Transverse colon (tissue), 4 donors: Measurements from ENCODE around the gene SLC26A9. TPM values are rescaled to one million over a fixed set of nuclear protein-coding genes. Genes with fewer than 3 reads are reported as not detected.

Experiments used
- DNase-seq: peaks from one replicate; pipeline ENCODE4 v3.0.0-alpha.2; 2019
- H3K27ac ChIP-seq, 4 donors: fragments of 200-600 bp; sonication (generic); 2 replicates each; pipeline ENCODE4 v1.5.1; 2016 to 2018; ENCODE audit warnings: inconsistent platforms in 4 of 4
- H3K27me3 ChIP-seq: fragments of 200-600 bp; sonication (generic); 2 replicates; pipeline ENCODE4 v1.5.1; 2017; ENCODE audit warnings: inconsistent platforms
- H3K36me3 ChIP-seq, 4 donors: fragments of 200-600 bp; sonication (generic); 2 replicates each; pipeline ENCODE4 v1.5.1; 2017 to 2019; ENCODE audit warnings: inconsistent platforms in 4 of 4
- H3K4me1 ChIP-seq, 4 donors: fragments of 200-600 bp; sonication (generic); 2 replicates each; pipeline ENCODE4 v1.5.1; 2017 to 2020; ENCODE audit warnings: inconsistent platforms in 4 of 4
- H3K4me3 ChIP-seq, 4 donors: fragments of 200-600 bp; sonication (generic); 1 replicate in 1 of 4; 2 replicates in 3 of 4; pipeline versions ENCODE4 v1.5.1 to v1.6.1; 2017 to 2019; ENCODE audit warnings: inconsistent platforms in 4 of 4
- H3K9me3 ChIP-seq, 2 donors: fragments of 200-600 bp; sonication (generic); 2 replicates each; pipeline ENCODE4 v1.5.1; 2017 to 2019; ENCODE audit warnings: inconsistent platforms in 2 of 2
- EP300 ChIP-seq: sonication (generic); formaldehyde crosslinking; IDR thresholded peaks from one replicate; pipeline ENCODE4 v1.6.1; 2017; ENCODE audit warnings: antibody characterized with exemption, low read depth
- POLR2A ChIP-seq: fragments of 450-650 bp; IDR thresholded peaks from one replicate; pipeline ENCODE4 v1.6.1; 2016; ENCODE audit warnings: antibody characterized with exemption, mild to moderate bottlenecking, moderate library complexity
- POLR2AphosphoS5 ChIP-seq, 3 donors: sonication (generic); formaldehyde crosslinking; IDR thresholded peaks; one replicate each; pipeline ENCODE4 v1.6.1; 2016; ENCODE audit warnings: antibody characterized with exemption in 3 of 3
- WGBS, 2 donors: methylation state at CpG; one replicate each; pipeline ENCODE4 v1.1.5; 2018; ENCODE audit warnings: low coverage in 1 of 2; 5-methylcytosine and 5-hydroxymethylcytosine counted together
- in situ Hi-C, 4 donors: fragments of 200-750 bp; cut with MboI; loops; one replicate each; pipeline versions ENCODE4 v1.15.0 to v1.15.1; 2017; ENCODE audit warnings: low sequenced_read_pairs in 3 of 4, low pct_ligation_motif_present in 1 of 4, low pct_unique_long_range_greater_than_20kb in 1 of 4
- intact Hi-C: fragments of 100-400 bp; cut with DNase I; formaldehyde crosslinking; loops from one replicate; pipeline ENCODE4 v1.15.1; 2023; ENCODE audit warnings: low total_unique reads
- total RNA-seq, 4 donors: library from RNA; depleted of rRNA; stranded (reverse); fragments of >200 nt; gene quantifications; one replicate each; pipeline ENCODE4 v1.1.0, GENCODE V29; 2016
- TF ChIP-seq, protein P1 (sequence below), 5 experiments: fragments of 200-600 bp in 3 of 5; fragments of 450-650 bp in 2 of 5; sonication (generic) in 3 of 5; IDR thresholded peaks; 1 replicate in 2 of 5; 2 replicates in 3 of 5; pipeline ENCODE4 v1.5.1; 2016 to 2017; ENCODE audit warnings: antibody characterized with exemption in 5 of 5, inconsistent platforms in 3 of 5, mild to moderate bottlenecking in 2 of 5, moderate library complexity in 1 of 5

The SLC26A9 gene
- total RNA-seq, 4 donors from 2014 or later: not detected

DNA sequence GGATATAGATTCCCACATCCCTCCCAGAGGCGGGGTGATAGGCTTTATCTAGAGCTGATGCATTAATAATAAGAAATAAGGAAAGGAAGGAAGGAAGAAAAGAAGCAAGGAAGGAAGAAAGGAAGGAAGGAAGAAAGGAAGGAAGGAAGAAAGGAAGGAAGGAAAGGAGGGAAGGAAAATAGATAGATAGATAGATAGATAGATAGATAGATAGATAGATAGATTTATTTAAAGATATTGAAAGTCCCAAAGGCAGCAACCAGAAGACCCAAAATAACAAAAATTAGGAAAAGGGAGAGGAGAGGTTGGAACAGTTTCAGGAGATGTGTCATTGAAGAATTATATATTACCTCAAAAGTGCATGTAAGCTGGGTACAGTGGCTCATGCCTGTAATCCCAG, 12.2 kb upstream of the SLC26A9 start:
- H3K4me1 ChIP-seq: no peaks in the 10 kb centered on the region
- TF ChIP-seq, protein P1, sequence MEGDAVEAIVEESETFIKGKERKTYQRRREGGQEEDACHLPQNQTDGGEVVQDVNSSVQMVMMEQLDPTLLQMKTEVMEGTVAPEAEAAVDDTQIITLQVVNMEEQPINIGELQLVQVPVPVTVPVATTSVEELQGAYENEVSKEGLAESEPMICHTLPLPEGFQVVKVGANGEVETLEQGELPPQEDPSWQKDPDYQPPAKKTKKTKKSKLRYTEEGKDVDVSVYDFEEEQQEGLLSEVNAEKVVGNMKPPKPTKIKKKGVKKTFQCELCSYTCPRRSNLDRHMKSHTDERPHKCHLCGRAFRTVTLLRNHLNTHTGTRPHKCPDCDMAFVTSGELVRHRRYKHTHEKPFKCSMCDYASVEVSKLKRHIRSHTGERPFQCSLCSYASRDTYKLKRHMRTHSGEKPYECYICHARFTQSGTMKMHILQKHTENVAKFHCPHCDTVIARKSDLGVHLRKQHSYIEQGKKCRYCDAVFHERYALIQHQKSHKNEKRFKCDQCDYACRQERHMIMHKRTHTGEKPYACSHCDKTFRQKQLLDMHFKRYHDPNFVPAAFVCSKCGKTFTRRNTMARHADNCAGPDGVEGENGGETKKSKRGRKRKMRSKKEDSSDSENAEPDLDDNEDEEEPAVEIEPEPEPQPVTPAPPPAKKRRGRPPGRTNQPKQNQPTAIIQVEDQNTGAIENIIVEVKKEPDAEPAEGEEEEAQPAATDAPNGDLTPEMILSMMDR (IDR thresholded peaks at IDR 0.05): no peak
- TF ChIP-seq POLR2AphosphoS5 (IDR thresholded peaks at IDR 0.05) (no peak), POLR2A (no peak), EP300 (no peak)
- no peak overlapping the region for H3K4me3 ChIP-seq
- peaks cover 8% of the 10 kb centered on the region for H3K27me3 ChIP-seq
- no peak for DNase-seq
- intact Hi-C loops: no loop called here
- H3K9me3 ChIP-seq: no peaks in the 10 kb centered on the region
- WGBS, 2 donors: 83 to 100% methylated on average over 1 of the region's 1 CpG
- in situ Hi-C loops: loop anchor here in 1 of 4 donors (25.0 kb wide), 1 partner anchor 168 kb away; the partner anchor contains the start of gene RAB29
- no peak overlapping the region for H3K27ac ChIP-seq
- H3K36me3 ChIP-seq: no peaks in the 10 kb centered on the region

DNA sequence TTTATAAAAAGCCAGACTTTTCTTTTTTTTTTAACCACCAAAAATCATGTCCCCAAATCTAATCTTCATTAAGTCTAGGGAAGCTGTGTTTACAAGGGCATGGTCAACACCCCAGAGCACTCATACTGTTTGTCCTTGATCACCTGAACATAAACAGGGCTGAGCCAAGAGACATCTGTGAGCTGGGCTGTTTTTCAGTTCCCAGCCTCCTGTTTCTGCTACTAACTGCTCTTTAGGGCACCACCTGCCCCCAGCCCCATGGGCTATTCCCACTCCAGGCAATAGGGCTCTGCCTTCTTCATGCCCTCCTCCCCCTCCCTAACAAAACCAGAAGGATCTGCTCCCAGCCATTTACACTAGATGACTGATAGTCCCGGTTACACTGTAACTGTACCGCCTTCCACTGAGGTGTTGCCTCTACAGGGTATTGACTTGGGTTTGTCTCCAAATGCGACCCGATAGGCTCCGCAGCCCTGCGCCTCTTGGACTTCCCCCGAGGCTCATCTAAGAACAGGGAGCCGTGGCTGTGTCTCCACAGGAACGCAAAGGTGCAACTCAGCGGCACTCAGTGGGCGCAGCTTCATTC, 11.7 kb upstream of the SLC26A9 start:
- peaks cover 8% of the 10 kb centered on the region for H3K27me3 ChIP-seq
- no peaks in the 10 kb centered on the region for H3K4me1 ChIP-seq
- H3K36me3 ChIP-seq: no peaks in the 10 kb centered on the region
- 75% methylated on average over 11 of the region's 11 CpGs; no CpG with 5 or more reads in 1 of the 2 donors for WGBS, 2 donors
- TF ChIP-seq POLR2A: no peak
- TF ChIP-seq EP300: no peak
- TF ChIP-seq, protein P1 (IDR thresholded peaks at IDR 0.05): no peak
- no peak for TF ChIP-seq POLR2AphosphoS5 (IDR thresholded peaks at IDR 0.05)
- no peak for DNase-seq
- intact Hi-C loops (no loop called here), in situ Hi-C loops (loop anchor here in 1 of 4 donors (25.0 kb wide), 1 partner anchor 168 kb away; the partner anchor contains the start of gene RAB29)
- H3K27ac ChIP-seq: no peak overlapping the region
- no peak overlapping the region for H3K4me3 ChIP-seq
- no peaks in the 10 kb centered on the region for H3K9me3 ChIP-seq

DNA sequence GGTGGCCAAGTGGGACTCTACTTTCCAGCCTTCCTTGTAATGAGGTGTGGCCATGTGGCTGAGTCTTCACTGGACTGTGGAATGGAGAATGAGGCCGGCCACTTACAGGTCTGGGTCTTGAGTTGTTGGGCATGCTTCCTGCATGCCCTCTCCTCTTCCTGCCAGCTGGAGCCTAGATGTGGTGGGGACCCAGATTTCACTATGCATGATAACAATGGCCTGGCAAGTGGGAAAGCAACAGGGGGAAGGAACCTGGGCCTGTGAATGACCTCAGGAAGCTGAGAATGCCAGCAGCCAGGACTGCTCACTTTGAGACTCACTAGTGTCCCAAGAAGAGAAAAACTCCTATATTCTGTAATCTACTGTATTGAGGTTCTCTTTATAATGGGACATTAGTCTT, 8.5 kb upstream of the SLC26A9 start:
- H3K4me1 ChIP-seq: no peaks in the 10 kb centered on the region
- no peaks in the 10 kb centered on the region for H3K36me3 ChIP-seq
- H3K4me3 ChIP-seq: no peak overlapping the region
- DNase-seq: no peak
- TF ChIP-seq, protein P1 (IDR thresholded peaks at IDR 0.05): no peak
- no peak for TF ChIP-seq POLR2A
- in situ Hi-C loops (loop anchor here in 1 of 4 donors (25.0 kb wide), 1 partner anchor 164 kb away; the partner anchor contains the start of gene RAB29), intact Hi-C loops (no loop called here)
- H3K27ac ChIP-seq: no peak overlapping the region
- H3K9me3 ChIP-seq: no peaks in the 10 kb centered on the region
- 80% methylated on average over 1 of the region's 1 CpG; no CpG with 5 or more reads in 1 of the 2 donors for WGBS, 2 donors
- H3K27me3 ChIP-seq: no peaks in the 10 kb centered on the region

DNA sequence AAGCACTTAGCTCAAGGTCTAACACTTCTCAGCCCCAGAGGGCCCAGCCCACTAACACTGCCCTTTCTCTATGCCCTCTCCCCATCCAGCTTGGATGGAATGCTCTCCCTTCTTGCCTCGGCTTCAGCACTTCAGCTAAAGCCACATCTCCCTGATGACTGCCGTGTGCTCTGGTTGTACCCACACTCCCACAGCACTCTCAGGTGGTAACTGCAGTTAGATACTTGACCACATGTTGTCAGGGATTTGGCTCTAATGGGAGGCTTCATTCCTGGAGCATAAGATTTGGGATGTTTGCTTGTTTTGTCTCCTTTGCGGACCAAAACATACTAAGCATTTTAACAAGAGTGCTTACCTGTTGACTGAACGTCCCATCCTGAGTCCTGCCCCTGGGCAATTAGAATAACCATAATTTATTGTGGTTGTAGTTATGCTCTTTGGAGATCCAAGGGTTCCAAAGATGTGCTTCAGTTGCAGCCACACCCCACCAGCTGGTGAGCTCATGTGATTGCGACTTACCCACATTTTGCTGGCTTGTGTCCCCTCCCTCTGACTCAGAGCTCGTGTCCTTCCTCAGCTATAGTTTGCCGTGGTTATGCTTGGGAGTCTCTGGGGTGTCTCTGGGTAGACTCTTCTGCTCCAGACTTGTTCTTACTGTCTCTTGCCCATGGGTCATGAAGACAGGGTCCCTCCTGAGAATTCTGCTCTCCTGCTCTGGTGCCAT, 7.7 kb upstream of the SLC26A9 start:
- H3K27me3 ChIP-seq: no peaks in the 10 kb centered on the region
- intact Hi-C loops (no loop called here), in situ Hi-C loops (loop anchor here in 1 of 4 donors (25.0 kb wide), 1 partner anchor 164 kb away; the partner anchor contains the start of gene RAB29)
- no peak overlapping the region for H3K27ac ChIP-seq
- no peak overlapping the region for H3K4me3 ChIP-seq
- DNase-seq: no peak
- TF ChIP-seq EP300 (no peak), POLR2AphosphoS5 (IDR thresholded peaks at IDR 0.05) (no peak), POLR2A (no peak)
- TF ChIP-seq, protein P1 (IDR thresholded peaks at IDR 0.05): no peak
- no peaks in the 10 kb centered on the region for H3K36me3 ChIP-seq
- WGBS, 2 donors: 60 to 75% methylated on average over 5 to 7 of the region's 7 CpGs
- H3K9me3 ChIP-seq: no peaks in the 10 kb centered on the region
- no peaks in the 10 kb centered on the region for H3K4me1 ChIP-seq
